GM19455 (cell line): ENCODE data around the gene NPAS3.

Experiments
- ATAC-seq: cut with Tn5 transposase; IDR thresholded peaks from one replicate; pipeline ENCODE4 v1.9.1; 2021; ENCODE audit not compliant: unreplicated experiment

The NPAS3 gene

DNA sequence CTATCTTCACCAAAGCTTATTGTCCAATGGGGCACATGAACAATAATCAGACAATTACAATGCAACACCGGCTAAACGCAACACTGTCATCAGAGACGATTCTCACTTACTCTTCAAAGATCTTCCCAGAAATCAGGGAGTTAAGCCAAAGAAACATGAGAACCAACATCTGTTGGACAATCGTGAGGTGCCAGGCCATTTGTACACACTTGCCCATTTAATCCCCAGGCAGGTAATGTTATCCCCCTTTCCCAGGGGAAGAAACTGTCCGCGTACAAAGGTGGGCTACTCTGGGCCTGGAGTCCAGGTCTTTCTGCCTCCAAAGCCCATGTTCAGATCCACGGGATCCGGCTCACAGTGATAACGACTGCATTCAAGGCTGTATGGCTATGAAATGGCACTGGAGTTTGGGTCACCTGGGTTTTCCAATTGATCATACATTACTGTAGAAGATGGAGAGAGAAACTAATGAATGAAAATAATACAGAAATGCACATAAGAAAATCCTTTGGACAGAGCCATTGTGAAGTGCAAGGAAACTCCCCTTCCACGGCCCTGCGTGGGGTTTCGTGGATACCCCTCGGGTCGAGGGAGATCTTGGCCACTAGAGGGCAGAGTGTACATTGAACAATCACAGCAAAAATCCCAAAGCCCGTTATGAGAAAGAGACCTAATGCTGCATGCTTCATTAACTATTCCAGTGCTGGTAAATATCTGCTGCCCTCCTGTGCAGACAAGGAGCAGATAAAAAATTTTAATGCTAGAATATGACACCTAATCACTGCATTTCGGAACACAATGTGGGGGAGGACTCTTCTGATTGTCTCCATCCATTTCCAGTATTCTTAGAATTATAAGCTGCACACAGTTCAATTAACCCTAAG is 900.8 kb downstream of the NPAS3 start:
- ATAC-seq, result no peak

DNA sequence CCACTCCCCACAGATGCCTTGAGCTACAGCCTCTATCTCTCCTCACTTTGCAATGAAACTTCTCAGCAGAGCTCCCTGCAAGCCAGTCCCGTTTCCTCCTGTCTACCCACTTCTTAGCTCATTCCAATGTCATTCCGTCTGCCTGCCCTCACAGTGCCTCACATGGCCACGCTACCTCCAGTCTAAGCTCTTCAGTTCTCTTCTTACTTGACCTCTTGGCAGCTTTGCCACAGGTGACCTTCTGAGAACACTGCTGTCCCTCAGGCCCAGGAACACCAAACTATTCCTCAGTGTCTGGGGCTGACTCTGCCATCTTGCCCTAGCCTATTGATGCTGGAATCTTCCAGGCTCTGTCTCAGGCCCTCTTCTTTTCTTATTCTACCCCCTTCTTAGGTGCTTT is 902.1 kb downstream of the NPAS3 start:
- no peak for ATAC-seq

DNA sequence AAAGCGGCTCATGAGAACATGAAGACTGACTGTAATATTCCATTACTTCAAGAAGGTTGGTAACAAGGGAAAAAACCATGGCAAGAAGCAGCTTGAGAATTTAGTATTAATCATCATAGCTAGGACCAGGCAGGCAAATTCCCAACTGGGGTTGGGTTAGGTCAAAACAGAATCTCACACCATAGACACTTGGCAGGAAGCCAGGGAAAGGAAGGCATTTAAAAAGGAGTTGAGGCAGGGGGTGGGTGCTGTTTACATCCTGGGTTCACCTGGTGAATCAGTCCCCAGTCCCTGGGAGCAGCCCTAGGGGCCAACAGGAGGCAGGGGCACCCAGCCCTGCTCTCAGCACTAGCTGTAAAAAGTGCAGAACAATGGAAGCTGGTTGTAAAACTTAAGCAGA is 903.6 kb downstream of the NPAS3 start:
- no peak for ATAC-seq

DNA sequence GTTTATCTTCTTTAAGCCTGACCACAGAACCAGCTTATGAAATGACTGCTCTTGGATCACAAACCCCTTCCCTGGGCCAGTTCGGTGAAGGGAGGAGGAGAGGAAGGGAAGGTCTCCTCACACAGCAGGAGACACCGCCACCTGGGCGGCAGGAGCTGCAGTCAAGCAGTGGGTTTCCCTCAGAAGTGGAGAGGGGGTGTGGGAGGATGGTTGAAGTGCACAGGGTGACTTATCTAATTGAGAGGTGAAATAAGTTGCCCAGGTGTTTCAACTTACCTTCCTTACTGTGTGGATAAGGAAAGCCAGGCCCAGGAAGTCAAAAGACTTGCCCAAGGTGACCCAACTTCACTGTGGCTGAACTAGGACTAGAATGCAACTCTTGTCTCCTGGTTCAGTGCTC is 905.4 kb downstream of the NPAS3 start:
- ATAC-seq, result no peak

DNA sequence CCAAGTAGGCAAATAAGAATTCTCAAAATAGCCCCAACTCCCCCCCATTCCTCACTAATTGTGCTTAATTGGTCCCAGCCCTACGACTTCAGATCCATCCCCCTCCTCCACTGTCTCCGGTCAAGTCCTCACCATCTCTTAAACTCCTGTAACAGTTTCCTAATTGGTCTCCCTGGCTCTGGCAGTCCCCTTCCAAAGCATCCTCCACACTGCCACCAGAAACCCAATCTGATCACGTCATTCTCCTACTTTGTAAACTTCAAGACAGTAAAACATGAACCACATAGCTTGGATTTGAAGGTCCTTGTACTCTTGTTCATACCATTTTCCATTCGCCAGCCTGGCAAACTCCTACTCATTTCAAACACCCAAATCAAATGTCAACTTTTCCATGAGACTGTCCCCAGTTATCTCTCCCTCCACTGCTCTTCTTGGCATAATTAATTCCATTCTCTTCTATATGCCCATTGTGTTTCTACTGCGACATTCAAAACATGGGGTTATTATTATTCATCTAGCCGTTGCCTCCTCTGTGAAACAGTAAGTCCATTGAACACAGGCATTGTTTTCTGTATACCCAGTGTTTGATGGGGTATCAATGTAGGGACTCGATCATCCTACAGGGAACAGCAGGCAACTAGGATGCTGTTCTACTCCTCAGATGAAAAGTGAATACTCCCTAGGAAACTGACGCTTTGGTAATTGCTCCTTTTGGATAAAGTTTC is 907.6 kb downstream of the NPAS3 start:
- no peak for ATAC-seq

DNA sequence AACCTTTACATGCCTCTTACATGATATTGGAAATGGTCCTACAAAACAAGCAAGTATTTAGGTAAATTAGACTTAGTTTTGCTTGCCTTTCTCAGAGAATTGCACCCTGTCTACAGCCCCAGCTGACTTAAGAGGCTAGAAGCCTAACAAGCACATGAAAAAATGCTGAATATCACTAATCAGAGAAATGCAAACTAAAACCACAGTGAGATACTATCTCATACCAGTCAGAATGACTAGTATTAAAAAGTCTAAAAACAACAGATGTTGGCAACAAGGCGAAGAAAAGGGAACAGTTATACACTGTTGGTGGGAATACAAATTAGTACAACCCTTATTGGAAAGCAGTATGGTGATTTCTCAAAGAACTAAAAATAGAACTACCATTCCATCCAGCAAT is 908.4 kb downstream of the NPAS3 start:
- no peak for ATAC-seq

DNA sequence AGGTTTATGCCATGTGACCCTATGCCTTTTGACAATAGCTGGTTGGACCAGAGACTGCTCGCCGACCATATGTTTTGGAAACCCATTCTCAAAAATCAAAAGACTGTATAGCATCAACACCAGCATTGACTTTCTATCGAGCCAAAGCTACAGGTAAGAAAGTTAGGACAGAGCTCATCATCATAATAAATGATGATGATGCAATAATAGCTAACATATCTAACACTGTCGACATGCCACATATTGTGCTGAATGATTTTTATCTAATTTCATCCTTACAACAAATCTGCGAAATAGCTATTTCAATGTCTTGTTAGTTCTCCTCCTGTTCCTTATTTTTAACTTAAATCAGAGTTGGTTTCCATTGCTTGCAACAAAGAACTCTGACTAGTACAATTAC is 909.3 kb downstream of the NPAS3 start:
- no peak for ATAC-seq

DNA sequence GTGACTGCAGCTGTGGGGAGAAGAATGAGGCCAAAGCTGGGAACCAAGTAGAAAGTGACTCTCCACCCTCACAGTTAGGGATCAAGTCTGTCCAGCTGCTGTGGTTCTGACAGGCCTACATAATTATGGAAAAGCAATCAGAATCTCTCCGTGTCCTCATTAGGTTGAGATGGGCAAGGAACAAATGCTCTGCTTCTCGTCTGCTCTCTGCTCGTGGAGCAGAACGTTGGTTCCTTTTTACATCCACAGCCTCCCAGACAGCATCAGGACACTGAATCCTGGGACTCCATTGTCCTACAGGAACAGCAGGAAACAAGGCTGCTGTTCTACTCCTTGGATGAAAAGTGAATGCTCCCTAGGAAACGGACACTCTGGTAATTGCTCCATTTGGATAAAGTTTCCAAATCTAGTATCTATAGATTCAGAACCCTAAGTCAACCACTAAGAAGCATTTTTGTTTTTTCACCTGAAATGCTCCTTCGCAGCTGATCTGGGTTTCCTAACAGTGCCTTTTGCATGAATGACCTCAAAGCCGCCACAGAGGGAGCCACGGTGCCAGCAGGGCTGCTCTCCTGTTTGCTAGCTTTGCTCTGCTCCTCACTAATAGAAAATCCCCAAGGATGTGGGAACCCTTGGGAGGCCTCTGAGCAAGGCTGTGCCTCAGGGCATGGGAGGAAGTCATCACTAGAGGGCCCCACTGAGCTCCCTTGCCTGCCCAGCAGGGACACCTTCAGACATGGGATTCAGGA is 910.2 kb downstream of the NPAS3 start:
- no peak for ATAC-seq

DNA sequence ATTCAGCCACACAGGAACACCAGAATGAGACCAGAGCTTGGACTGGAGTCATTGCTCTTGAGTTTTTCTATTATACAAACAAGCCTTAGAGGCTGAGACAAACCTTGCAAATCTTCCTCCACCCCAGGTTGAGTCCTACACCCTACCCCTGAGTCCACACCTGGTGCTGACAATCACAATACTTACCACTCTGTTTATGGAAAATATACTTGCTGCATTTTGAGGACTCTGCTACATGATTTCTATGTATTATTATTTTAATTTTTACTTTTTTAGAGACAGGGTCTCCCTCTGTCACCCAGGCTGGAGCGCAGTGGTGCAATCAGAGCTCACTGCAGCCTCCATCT is 910.7 kb downstream of the NPAS3 start:
- no peak for ATAC-seq

DNA sequence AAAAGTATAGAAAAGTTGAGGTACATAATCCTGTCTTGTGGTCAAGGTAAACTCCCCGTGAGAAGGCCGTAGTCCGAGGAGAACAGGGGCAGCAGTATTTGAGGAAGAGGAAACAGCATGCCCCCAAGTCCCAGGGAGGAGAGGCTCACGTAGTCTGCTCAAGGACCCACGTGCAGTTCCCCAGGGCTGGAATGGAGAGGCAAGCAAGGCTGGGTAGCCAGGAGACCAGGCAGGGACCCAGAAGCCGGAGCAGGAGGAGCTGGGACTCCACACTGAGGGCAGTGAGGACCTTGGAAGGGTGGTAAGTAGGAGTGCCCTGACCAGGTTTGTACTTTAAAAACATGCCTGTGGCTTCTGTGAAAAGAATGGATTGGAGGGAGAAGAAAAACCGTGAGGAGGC is 912.1 kb downstream of the NPAS3 start:
- no peak for ATAC-seq

DNA sequence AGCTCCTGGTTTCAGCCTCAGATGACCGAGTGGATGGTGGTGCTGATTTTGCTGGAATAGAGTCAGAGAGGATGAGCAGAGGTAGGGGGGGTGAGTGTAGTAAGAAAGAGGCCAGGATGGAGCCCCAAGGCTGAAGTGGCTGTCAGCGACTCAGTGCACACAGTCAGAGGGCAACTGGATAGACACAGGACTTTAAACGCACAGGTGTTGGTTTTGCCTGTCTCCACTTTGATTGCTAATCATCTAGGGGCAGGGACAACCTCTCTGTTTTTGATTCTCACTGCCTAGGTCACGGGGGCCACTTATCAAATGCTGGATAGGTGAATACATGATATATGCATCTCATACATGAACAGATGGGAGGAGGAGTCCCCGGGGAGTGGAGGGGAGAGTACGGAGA is 912.7 kb downstream of the NPAS3 start:
- ATAC-seq, result no peak

DNA sequence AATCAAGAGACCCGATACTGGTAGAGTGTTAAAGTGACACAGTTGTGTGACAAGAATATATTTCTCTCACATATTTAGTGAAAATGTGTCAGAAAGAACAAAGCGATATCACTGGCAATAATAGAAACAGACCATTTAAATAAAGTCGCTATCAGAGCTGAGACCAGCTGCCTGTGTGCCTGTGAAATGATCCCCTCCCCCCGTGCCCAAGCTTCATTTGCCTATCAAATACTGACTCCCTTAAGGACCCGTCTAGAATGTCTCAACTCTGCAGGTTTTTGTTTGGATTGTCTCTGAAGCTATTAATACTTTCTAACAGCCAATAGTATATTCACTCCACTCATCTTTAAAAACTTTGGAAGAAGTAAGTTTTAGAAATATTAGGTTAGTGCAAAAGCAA is 913.3 kb downstream of the NPAS3 start:
- ATAC-seq, result no peak
